GM12892 (cell line): ENCODE results near the gene BRMS1L.

Experiments used
- DNase-seq: peaks from one replicate; pipeline ENCODE4 v3.0.0; 2011; ENCODE audit not compliant: insufficient read length
- FAIRE-seq: peaks from 2 replicates; lab custom pipeline; 2011; peaks lifted over from hg19 to GRCh38; lab: Jason Lieb, UNC
- POLR2A ChIP-seq: IDR thresholded peaks from 2 replicates; pipeline ENCODE4 v1.6.1; 2011; ENCODE audit warnings: low read depth, low read length, control low read depth
- POLR2AphosphoS5 ChIP-seq: IDR thresholded peaks from 2 replicates; pipeline ENCODE4 v1.6.1; 2011; ENCODE audit warnings: low read depth, low read length, control low read depth
- TAF1 ChIP-seq: IDR thresholded peaks from 2 replicates; pipeline ENCODE4 v1.6.1; 2011; ENCODE audit warnings: low read depth, mild to moderate bottlenecking, control low read depth, low read length, borderline replicate concordance

BRMS1L gene

GRCh38 chr14:35915185-35915584 lies 89.0 kb downstream of the BRMS1L start:
- no peak for TF ChIP-seq POLR2AphosphoS5
- no peak for TF ChIP-seq POLR2A
- no peak for TF ChIP-seq TAF1
- no peak for DNase-seq
- FAIRE-seq, result no peak

- no peak for DNase-seq
- TF ChIP-seq TAF1, result no peak
- TF ChIP-seq POLR2AphosphoS5, result no peak
- no peak for TF ChIP-seq POLR2A
- no peak for FAIRE-seq
Measured at GRCh38 chr14:35915775-35916174, 89.6 kb downstream of the BRMS1L start.
